Measurements from ENCODE around the gene TMEM143.

DNA sequence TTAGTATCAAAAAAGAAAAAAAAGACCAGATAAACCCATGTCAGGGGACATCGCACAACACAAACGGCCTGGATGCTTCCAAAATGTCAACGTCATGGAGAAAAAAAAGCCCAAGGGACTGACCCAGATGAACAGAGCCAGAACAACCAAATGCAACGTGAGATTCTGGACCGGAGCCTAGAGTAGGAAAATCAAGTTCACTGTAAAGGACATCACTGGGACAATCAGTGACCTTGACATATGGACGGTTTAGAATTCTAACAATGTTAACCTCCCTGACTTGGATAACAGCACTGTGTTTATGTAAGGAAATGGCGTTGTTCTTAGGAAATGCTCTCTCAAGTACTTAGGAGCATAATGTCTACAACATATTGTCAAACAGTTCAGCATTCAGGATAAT is 53.5 kb downstream of the TMEM143 start:
- no peak for TF ChIP-seq POLR2A (IDR thresholded peaks at IDR 0.05)
- TF ChIP-seq CTCF (IDR thresholded peaks at IDR 0.05), result no peak
